IPS DF 19.7 (cell line): Measurements from ENCODE around the gene DAPK1.

ENCODE experiments used
- DNase-seq: peaks from one replicate; pipeline ENCODE4 v3.0.0-alpha.2; 2013; ENCODE audit warnings: low read depth, low spot score

DAPK1 gene

DNA sequence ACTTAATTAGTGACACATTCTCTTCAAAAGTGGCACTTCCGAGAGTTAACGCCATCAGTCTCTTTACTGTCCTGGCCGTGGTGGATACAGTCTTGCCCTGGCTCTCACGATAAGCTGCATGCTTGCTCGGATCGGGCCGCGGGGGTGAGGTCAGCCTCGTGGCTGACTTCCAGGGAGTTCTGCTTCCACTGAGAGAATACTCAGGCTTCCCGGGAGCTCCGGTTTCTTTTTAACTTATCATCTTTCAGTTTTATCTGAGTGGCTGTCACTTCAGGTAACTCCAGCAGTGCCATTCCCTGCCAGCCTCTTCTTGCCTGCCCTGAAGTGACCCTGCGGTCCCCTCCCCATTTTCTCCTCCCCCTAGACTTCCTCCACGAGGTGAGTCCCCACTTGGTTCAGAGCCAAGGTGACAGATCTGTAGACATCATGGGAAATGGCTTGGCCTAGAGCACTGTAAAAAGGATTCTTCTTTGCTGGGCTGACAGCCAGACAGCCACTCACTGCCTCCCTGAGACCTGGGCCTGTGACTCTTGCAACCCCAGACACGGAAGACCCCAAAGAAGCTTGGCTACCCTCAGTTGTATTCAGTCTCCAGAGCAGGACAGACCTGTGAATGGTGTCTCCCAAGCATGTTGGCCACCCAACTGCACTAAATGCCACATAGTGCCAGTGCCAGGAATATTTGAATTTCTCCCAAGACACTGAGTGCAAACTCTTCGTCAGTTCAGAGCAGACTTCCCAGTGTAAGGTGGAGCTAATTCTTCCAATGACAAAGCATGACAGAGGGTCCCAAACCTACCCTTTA is 95.1 kb downstream of the DAPK1 start:
- DNase-seq, result no peak

DNA sequence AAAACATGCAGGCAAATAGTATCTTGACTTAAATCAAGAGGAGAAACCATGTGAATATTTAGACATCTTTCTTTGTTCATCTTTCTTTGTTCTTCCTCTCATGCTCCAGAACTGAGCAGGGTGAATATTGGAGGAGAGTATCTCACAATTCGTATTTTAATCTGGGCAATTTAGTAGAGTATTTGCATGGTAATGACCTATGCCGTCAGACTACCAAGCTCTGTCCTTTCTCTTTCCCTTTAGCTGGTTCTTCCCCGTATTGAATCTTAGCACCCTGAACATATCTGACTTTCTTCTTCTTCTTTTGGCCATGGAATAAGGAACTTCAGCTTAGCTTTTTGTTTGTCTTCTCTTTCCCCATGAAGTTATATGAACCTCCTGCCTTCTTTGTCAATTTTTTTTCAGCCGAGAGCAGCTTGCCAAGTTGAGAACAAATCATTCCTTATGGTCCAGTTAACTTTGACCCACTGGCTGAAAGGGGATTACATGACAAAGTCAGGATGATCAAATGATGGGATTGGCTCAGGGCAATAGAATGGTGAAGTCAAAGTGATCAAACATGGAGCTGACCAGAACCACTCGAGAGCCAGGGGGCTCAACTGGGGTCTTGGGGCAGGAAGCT is 95.8 kb downstream of the DAPK1 start:
- no peak for DNase-seq

DNA sequence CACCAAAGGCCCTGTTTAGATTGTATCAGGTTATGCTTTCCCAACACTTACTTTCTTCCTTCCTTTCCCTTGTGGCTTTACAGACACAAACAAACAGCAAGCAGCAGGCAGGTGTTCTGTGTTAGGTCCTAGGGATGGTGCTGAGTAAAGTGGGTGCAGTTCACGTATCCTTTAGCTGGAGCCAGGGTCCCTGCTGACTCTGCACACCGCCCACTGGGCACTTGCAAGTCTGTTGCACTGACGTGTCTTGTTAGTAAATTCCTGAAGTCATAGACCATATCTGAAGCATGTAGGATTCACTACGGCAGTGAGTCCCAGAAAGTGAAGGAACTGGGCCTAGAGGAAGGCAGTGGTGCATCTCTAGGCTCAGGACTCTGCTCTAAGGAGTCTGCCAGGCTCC is 96.5 kb downstream of the DAPK1 start:
- DNase-seq, result no peak

DNA sequence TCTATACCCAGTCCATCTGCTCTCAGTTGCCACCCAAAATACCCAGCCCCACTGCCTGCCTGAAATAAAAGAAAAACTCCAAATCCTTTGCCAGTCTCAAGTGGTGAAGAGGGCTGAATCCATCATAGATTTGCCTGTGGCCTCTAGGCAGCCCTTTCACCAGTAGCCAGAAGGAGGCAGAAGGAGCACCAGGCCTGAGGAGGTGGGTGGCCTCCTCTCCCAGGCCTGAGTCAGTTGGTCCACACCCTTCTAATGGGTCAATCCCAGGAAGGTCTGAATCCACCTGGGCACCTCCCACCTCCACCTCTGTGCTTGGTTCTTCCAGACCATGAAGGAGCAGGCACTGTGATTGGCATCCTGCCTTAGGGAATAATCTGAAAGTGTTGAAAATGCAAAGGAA is 97.0 kb downstream of the DAPK1 start:
- DNase-seq, result no peak

DNA sequence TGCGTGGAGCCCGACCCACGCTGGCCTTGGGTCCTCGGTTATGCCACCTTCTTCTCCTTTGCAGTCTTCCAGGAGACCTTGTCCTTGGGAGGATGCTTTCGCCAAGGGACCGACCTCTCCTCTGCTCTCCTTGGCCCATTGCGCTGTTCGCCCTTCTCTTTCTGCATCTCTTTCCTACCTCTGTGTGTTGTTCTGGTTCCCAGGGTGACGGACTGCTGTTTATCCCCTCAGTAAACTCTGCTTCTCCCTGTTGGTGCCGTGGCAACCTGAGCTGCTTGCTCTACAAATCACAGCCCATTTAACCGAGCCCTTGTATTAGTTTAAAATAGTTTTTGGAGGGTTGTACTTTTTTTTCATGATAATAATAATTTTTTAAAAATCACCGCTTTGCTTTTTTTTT is 97.9 kb downstream of the DAPK1 start:
- no peak for DNase-seq

DNA sequence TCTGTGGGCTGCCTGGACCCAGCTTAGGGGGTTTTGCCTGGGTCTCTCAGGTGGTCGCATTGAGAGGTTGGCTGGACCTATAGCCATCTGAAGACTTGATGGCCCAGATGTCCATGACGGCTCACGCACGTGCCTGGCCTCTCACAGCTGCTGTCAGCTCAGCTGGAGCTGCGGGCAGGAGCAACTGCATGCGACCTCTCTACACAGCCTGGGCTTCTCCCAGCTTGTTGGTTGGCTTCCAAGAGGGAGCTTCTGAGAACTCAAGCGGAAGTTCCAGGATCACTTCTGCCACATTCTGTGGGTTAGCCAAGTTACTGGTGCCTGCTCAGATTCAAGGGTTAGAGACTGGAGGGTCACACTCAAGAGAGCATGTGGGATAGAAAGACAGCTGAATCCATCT is 99.2 kb downstream of the DAPK1 start:
- no peak for DNase-seq

DNA sequence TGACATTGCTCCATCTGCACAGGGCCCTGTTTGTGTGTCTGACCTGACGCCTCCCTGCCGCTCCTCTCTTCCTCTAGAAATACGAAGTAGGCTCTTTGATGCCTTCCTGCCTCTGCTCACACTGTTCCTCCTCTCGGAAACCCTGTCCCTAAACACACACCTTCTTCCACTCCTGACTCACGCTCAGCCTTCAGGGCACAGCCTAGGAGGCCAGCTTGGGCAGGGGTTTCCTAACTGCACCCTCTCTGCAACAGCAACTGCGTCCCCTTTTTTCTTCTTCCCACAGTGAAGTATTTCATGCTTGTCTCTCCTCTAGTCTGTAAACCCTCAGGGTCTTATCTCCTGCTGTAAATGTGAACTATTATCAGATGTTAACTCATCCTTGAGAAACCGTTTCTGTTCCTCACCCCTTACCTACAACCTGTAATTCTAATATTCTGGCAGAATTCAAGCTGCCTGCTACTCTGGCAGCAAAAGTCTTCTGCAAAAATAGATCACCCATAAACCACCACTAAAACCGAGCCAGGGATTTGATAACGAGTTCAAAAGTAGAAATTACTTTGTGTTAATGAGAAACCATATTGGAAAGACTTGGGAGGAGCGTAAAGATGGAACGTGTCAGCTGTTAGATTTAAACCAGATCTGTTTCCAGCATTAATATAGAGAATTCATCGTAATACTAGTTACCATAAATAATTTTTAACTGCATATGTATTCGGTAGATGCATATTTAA is 100.2 kb downstream of the DAPK1 start:
- no peak for DNase-seq

DNA sequence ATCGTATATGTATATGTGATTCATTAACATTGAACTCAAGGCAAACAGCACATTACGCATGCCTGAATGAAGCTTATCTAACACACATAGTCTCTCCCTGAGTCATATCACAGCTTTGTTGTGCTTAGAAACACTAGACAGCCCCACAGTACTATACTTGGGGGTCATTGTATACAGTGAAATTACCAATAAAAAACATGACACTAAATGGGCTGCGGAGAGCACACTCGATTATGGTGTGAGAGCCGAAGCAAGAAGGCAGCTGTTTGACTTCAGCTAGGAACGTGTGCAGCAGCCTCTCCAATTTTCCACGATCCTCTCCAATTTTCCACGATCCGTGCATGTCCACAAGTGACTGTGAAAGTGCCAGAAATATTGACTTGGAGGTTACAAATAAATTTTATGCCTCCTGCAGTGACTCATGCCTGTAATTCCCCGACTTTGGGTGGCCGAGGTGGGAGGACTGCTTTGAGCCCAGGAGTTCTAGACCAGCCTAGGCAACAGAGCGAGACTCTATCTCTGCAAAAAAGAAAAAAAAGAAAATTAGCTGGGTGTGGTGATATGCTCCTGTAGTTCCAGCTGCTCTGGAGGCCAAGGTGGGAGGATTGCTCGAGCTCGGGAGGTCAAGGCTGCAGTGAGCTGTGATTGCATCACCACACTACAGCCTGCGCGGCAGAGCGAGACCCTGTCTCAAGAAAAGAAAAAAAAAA is 102.4 kb downstream of the DAPK1 start:
- DNase-seq, result no peak

DNA sequence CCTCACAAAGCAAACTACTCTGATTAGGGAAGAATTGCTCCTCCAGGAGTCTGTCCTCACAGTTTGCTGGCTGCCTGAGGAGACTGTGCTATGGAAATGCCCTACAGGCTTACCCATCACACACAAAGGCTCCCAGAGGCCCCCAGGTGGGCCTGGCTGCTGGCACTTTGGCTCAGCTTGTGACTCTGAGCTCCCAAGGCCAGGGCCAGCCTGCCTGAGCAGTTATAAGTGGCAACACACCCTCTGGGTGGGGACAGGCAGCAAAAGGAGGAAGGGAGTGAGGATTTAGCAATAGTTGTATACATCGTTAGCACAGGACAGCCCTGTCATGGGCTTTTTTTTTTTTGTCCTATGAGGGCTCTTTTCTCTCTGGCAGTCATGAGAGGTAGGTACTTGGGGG is 103.5 kb downstream of the DAPK1 start:
- DNase-seq, result no peak

DNA sequence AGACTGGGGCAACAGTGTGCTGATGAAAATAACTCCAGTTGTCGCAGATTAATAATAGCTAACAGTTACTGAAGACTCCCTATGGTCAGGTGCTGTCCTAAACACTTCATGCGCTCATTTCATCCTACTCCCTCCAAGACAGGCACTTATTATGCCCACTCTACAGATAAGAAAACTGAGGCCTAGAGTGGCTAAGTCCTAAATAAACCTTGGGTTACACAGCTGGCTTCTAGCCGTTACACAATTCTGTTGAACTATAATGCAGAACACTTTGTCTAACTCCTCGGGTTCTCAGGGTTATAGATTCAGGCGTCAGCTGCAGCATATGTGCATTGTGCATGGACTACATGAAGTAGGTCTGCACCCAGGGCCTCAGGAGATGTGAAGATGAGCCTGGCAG is 103.9 kb downstream of the DAPK1 start:
- DNase-seq, result no peak

DNA sequence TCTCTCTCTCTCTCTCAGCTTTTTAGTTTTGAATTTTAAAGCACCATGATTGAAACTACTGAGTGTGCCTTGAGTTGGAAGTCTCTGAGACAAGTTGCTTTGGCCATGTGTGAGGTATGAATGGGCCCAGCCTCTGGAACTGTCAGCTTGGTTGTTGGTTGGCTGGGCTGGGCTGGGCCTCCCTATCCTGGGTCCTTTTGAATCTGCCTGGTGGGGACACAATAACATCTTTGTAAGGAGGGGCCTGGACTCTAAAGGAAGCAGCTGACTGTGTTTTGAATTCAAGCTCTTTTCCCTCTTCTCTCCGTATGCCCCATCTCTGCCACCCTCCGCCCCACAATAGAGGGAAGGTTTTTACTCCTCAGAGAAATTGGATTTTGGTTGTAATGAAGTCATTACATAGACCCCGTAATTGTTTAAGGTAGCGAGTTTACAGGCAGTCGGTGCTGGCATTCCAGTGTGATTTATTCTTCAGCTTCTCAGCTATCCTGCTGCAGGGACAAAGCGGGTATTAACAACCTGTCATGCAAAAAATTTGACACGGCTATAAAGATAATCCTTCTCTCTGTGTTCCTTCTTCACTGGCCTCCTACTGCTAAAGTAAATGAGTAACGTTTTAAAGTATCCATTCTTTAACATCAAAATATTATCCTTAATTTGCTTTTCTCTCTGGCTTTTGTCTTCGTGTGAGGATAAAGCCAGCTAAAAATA is 105.4 kb downstream of the DAPK1 start:
- DNase-seq, result no peak

DNA sequence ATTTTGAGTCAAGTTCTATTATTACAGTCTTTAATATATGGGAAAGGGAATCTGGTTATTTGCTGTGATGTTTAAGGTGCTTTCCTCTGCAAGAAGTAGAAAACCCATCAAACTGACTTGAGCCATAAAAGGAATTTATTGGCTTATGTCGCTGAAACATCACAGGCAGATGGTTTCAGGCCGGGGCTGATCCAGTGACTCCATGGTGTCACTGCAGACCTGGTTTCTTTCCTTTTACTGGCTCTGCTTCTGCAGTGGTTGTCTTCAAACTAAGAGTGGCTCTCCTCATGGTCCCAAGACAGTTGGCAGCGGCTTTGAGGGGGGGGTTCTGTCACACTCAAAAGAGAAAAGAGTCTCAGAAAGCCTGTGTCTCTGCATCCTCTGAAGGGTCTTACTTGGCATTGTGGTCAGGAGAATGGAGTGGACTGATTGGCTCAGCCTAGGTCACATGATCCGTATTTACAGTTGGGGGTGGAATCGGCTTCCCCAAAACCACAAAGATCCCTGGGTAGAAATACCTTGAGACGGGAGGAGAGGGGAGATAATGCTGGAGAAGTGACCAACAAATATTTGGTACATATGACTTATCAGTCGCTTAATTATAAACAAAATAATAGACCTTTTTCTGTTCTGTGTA is 106.3 kb downstream of the DAPK1 start:
- no peak for DNase-seq

DNA sequence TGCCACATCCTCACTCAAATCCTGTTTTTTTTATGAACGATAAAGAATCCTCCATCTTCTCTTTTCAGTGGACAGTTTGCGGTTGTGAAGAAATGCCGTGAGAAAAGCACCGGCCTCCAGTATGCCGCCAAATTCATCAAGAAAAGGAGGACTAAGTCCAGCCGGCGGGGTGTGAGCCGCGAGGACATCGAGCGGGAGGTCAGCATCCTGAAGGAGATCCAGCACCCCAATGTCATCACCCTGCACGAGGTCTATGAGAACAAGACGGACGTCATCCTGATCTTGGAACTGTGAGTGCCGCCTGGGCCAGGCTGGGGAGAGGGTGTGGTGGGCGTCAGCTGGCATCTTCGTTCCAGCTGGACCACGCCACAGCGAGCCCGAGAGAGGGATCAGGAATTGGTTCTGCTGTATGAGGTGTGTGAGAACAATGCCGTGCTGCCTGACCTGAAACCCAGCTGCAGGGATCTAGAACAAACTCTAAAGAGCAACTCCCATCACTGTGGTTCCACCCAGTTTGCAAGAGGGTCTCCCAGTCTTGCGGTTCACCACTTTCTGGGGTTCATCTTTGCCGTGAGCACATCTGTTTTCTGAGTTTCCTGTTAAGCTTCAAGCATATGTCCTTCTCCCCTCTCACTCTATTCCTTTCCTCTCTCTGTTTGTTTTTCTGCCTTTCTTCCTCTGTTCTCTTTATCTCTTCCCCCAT is 107.4 kb downstream of the DAPK1 start:
- DNase-seq, result no peak

DNA sequence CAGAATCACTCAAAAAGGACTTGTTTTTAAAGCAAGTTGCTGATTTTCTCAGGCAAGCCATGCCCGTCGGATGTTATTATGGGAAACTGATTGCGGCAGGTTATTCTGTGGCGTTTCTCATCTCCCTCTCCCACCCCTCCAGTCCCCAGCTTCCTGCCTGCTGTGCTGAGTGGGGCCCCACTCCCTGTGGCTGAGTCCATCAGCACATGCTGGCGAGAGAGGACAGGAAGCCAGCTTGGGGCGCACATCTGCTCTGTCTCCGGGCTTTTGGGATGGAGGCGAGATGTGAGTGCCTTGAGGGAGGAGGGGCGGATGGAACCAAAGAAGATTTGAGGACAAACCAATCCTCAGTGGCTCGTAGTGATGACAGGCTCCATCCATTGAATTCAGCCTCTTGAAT is 108.0 kb downstream of the DAPK1 start:
- DNase-seq, result no peak

DNA sequence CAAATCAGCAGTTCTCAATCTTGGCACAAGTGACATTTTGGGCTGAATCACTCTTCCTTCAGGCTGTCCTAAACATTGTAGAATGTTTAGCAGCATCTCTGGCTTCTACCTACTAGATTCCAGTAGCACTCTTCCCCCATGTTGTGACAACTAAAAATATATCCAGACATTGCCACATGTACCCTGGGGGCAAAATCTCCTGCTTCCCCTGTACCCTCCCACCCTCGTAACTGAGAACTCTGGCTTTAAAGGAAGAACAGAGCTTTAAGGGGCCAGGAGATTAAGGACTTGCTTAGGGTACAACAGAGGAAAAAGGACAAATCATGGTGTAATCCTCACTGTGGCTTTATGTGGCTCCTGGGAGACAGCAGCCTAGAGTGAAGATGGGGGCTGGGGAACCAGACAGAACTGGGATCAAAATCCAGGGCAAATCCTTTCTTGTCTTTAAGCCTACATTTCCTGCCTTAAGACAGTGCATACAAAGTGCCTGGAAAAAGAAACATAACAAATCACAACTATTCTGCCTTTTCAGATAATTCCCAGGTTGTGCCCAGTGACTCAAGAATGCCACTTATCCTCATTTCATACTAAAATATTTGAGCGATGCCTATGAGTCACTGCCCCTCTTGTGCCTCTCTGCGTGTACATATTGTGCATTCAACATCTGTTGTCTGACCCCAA is 109.3 kb downstream of the DAPK1 start:
- DNase-seq, result no peak

DNA sequence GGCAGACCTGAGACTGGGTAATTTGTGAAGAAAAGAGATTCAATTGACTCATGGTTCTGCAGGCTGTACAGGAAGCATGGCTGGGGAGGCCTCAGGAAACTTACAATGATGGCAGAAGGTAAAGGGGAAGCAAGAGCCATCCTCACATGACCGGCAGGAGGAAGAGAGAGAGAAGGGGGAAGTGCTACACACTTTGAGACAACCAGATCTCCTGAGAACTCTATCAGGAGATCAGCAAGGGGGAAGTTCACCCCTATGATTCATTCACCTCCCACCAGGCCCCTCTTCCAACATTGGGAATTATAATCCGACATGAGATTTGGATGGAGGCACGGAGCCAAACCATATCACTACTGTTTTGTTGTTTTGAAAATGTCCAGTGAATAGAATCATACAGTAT is 110.2 kb downstream of the DAPK1 start:
- no peak for DNase-seq

DNA sequence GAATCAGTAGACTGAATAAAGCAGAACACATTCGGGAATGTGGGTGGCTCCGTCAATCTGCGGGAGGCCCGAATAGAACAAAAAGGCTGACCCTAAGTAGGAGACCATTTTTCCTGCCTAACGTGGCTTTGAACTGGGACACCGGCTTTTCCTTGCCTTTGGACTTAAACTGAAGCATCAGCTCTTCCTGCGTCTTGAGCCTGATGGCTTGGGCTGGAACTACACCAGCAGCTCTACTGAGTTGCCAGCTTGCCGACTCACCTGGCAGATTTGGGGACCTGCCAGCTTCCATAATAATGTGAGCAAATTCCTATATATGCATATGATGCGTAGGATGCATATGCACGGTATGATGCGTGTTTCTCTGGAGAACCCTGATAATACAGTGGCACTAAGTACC is 111.3 kb downstream of the DAPK1 start:
- no peak for DNase-seq

DNA sequence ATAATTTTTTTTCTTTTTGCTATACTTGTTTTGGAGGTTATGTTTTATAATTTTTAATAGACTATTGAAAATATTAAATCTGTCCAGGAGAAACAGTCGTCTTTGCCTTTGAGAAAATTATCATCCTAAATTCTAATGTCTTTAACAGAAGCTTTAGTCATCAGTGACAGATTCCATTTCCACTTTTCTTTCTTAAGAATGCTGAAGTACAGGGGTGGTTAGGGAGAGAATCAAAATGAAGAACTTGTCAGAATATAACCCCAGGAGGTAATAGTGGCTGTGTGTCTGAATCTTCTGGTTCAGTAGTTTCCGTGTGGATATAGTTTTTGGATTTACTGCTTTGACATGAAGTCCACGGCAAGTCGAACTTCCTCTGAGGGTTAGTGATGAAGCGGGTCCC is 111.8 kb downstream of the DAPK1 start:
- DNase-seq, result no peak

DNA sequence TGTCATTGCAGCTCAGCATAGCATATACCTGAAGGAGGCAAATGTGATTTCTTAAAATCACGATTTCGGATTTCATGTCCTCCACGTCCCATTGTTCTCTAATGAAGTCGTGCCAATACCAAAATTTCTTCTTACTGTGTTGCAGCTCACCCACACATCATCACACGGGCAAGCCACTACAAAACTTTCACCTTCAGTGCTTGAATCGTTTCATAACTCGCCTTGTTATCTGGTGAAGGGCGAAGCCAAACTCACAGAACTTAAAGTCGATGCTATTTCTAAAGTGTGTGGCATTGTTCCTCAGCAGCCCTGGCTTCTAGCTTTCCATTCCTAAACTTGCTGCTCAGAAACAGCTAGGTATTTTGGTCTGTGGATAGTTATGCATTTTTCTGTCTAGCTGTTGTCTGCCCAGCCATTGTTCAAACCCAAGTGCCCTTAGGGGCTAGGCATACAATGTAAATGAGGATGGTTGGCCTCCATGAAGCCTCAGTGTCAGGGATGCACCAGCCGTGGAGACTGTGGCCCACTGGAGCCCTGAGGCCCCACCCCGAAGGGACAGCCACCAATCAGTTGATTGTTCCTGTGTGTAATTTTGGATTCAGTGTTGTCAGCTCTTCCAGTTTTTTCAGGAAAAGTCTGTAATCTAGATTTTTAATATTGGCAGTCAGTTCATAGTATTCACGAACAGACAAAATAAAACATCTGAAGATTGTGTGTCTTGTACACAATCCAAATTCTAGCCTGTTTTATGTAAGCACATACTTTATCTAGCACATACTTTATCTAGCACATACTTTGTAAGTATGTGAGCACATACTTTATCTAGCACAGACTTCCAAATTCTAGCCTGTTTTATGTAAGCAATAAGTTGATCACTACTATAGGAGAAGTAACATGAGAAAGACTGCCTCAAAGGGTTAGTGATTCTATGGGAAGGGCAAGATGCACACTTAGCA is 112.8 kb downstream of the DAPK1 start:
- DNase-seq, result no peak
